Ovary (tissue), 3 donors: ENCODE results near the gene ASIC2.

ENCODE experiments used
- CTCF ChIP-seq, 3 donors: fragments of 450-650 bp in 2 of 3; fragments of 200-600 bp in 1 of 3; IDR thresholded peaks; one replicate each; pipeline versions ENCODE4 v1.5.1 to v1.8.0; 2016 to 2022; ENCODE audit warnings: antibody characterized with exemption in 3 of 3, mild to moderate bottlenecking in 1 of 3
- EP300 ChIP-seq: sonication (generic); formaldehyde crosslinking; IDR thresholded peaks from one replicate; pipeline ENCODE4 v1.6.1; 2017; ENCODE audit warnings: antibody characterized with exemption
- donor health status: DM: no; HTN: no; CAD: no.

- TF ChIP-seq CTCF (IDR thresholded peaks at IDR 0.05) = no peak
- TF ChIP-seq EP300 = no peak
Measured at GRCh38 chr17:33082529-33083173, 210.4 kb downstream of the ASIC2 start.
